LNCaP clone FGC (cell line): Measurements from ENCODE around the gene DNAJC5G.
A peak's percentile ranks its signal among the peaks of the same experiment; 100 is the strongest.

ENCODE experiments used
- DNase-seq: peaks from one replicate; pipeline ENCODE4 v3.0.0-alpha.2; 2011; ENCODE audit warnings: low read depth
- H3K4me3 ChIP-seq: 2 replicates; pipeline ENCODE4 v1.5.1; 2011; ENCODE audit warnings: mild to moderate bottlenecking, low read depth, low read length, control low read depth
- CTCF ChIP-seq: IDR thresholded peaks from 2 replicates; pipeline ENCODE4 v1.5.1; 2012; ENCODE audit warnings: mild to moderate bottlenecking; ENCODE audit not compliant: control insufficient read depth, insufficient read depth; ENCODE audit errors: extremely low read depth

The DNAJC5G gene

DNA sequence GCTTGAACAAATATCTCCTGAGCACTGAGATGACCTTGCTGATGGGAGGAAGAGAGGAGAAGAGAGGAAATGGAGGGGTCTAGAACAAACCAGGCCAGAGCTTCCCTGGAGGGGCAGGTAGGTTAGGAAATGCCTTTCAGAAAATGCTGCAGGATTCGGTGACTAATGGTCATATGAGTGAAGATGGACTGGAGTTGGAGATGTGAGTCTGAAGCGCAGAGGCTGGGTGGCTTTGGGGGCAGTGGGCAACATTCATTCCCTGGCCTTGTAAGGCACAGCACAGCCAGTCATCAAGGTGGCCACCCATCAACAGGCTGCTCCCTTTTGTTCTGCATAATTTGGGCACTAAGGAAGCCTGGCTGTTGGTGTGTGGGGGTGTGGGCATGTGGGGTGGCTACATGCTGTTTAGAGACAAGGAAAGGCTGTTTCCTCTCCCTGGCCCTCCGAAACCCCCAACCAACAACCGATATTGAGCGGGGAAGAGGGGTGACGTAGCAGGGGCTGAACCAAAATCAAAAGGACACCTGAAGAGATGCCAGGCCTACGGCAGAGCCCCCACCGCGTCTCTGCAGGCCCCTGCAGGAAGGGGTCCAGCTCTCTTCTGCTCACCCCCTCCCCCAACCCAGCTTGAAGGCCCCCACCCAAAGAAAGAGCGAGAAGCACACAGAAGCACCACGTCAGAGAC lies 13.8 kb upstream of the DNAJC5G start:
- TF ChIP-seq CTCF = no peak
- DNase-seq = no peak
- H3K4me3 ChIP-seq = no peak overlapping the region

DNA sequence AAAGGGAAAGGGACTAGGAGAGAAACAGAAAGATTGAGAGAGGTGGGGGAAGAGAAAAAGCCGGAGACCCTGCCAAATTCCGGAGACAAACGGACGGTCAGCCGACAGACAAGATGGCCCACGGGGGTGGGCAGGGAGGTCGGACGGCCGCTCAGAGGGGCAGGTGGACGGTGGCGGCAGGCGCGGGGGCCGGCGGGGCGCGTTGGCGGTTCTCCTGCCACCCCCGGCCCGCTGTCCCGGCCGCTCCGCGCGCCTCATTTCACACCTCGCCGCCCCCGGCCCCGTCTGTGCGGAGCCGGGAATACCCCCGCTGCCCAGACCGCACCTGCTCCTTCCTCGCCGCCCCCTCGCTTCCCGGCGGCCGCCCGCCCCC lies 13.3 kb upstream of the DNAJC5G start:
- no peak for TF ChIP-seq CTCF
- no peak overlapping the region for H3K4me3 ChIP-seq

GRCh38 chr2:27262379-27263286 lies 12.6 kb upstream of the DNAJC5G start, which contains the start of gene SLC30A3:
Gene SLC30A3 (minus strand): TSS chr2:27263047. CDS start chr2:27262906, 141 bp downstream.
- TF ChIP-seq CTCF = no peak
- H3K4me3 ChIP-seq = peak within 1 kb of the TSS; percentile 43
- no peak for DNase-seq

More for the DNA sequence above, 13.3 kb upstream of the DNAJC5G start:
- no peak for DNase-seq

GRCh38 chr2:27263287-27264252 lies 11.7 kb upstream of the DNAJC5G start:
- no peak for DNase-seq
- H3K4me3 ChIP-seq = peak overlapping the region; percentile 43
- TF ChIP-seq CTCF = no peak

- no peak for TF ChIP-seq CTCF
- H3K4me3 ChIP-seq = no peak overlapping the region
- DNase-seq = no peak
Measured at GRCh38 chr2:27264253-27264752, 10.9 kb upstream of the DNAJC5G start.

GRCh38 chr2:27264753-27265535 lies 10.3 kb upstream of the DNAJC5G start:
- DNase-seq = no peak
- no peak for TF ChIP-seq CTCF
- H3K4me3 ChIP-seq = no peak overlapping the region
